GM12892 (cell line): ENCODE measurements around the gene SYT2.

ENCODE experiments used
- POLR2A ChIP-seq: IDR thresholded peaks from 2 replicates; pipeline ENCODE4 v1.6.1; 2011; ENCODE audit warnings: low read depth, low read length, control low read depth
- POLR2AphosphoS5 ChIP-seq: IDR thresholded peaks from 2 replicates; pipeline ENCODE4 v1.6.1; 2011; ENCODE audit warnings: low read depth, low read length, control low read depth

DNA sequence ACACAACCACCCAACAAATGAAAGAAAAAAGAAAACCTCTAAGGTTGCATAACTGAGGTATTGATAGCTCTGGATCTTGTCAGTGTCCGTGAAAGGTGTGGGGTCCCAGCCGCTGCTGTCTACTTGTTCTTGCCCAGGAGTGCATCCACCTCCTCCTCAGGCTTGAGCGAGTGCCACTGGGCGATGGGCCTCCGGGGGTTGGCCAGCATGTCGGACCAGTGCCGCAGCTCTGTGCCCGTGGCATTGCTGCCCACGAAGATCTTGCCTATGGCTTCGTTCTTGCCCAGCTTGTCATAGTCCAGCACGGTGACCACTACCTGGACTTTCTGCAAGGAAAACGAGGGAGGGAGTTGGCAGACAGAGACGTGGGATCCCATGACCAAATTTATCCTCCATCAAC lies 113.6 kb downstream of the SYT2 start:
- TF ChIP-seq POLR2A = no peak
- TF ChIP-seq POLR2AphosphoS5 = no peak
